ENCODE results near the gene PLXNB1.
A peak's percentile ranks its signal among the peaks of the same experiment; 100 is the strongest.
"Not testable (repeated sequence)": the region's sequence is repeated elsewhere in the genome, so short reads cannot be mapped to it uniquely, and the experiment has no call there.

Gene PLXNB1

GRCh38 chr3:48465531-48466378 is 35.9 kb upstream of the PLXNB1 start:
- DNase-seq (ENCODE audit: low read depth in 1 of 2, low spot score in 1 of 2): peak; percentile 61 to 72

GRCh38 chr3:48465237-48465530 is 35.3 kb upstream of the PLXNB1 start:
- no peak for DNase-seq (ENCODE audit: low read depth in 1 of 2, low spot score in 1 of 2)

GRCh38 chr3:48464713-48465221 is 34.9 kb upstream of the PLXNB1 start:
- no peak for DNase-seq (ENCODE audit: low read depth in 1 of 2, low spot score in 1 of 2)

GRCh38 chr3:48463703-48464102 is 33.8 kb upstream of the PLXNB1 start:
- DNase-seq (ENCODE audit: low read depth in 1 of 2, low spot score in 1 of 2): no peak

- not testable (repeated sequence) for DNase-seq (ENCODE audit: low read depth in 1 of 2, low spot score in 1 of 2)
Measured at GRCh38 chr3:48461767-48462166, 31.9 kb upstream of the PLXNB1 start.

GRCh38 chr3:48460517-48460902 is 30.6 kb upstream of the PLXNB1 start:
- no peak for DNase-seq (ENCODE audit: low read depth in 1 of 2, low spot score in 1 of 2)

GRCh38 chr3:48459773-48460516 is 30.1 kb upstream of the PLXNB1 start:
- DNase-seq (ENCODE audit: low read depth in 1 of 2, low spot score in 1 of 2): no peak

- DNase-seq (ENCODE audit: low read depth in 1 of 2, low spot score in 1 of 2): no peak
Measured at GRCh38 chr3:48459331-48459730, 29.4 kb upstream of the PLXNB1 start.

- DNase-seq (ENCODE audit: low read depth in 1 of 2, low spot score in 1 of 2): no peak
Measured at GRCh38 chr3:48456456-48456855, 26.6 kb upstream of the PLXNB1 start.

- no peak for DNase-seq (ENCODE audit: low read depth in 1 of 2, low spot score in 1 of 2)
Measured at GRCh38 chr3:48451270-48451669, 21.4 kb upstream of the PLXNB1 start.

GRCh38 chr3:48446425-48447193 is 16.7 kb upstream of the PLXNB1 start, which contains the start of gene ATRIP:
ATRIP (plus strand) TSS chr3:48446737; CDS start chr3:48446846, 109 bp downstream.
- DNase-seq (ENCODE audit: low read depth in 1 of 2, low spot score in 1 of 2): peak; percentile 63 to 77

GRCh38 chr3:48446043-48446424 is 16.1 kb upstream of the PLXNB1 start:
- no peak for DNase-seq (ENCODE audit: low read depth in 1 of 2, low spot score in 1 of 2)

GRCh38 chr3:48445277-48445882 is 15.5 kb upstream of the PLXNB1 start:
- no peak for DNase-seq (ENCODE audit: low read depth in 1 of 2, low spot score in 1 of 2)

- no peak for DNase-seq (ENCODE audit: low read depth in 1 of 2, low spot score in 1 of 2)
Measured at GRCh38 chr3:48441940-48442339, 12.1 kb upstream of the PLXNB1 start.

- DNase-seq (ENCODE audit: low read depth in 1 of 2, low spot score in 1 of 2): no peak
Measured at GRCh38 chr3:48440590-48440958, 10.7 kb upstream of the PLXNB1 start.

- peak; percentile 94 to 98 for DNase-seq (ENCODE audit: low read depth in 1 of 2, low spot score in 1 of 2)
Measured at GRCh38 chr3:48439820-48440589, 10.1 kb upstream of the PLXNB1 start, which contains the start of the genes CCDC51 and TMA7. CCDC51 (minus strand) TSS chr3:48440119; CDS start chr3:48435128, 4,991 bp downstream. TMA7 (plus strand) TSS chr3:48440257; CDS start chr3:48440297, 40 bp downstream.

- no peak for DNase-seq (ENCODE audit: low read depth in 1 of 2, low spot score in 1 of 2)
Measured at GRCh38 chr3:48437812-48438211, 7.9 kb upstream of the PLXNB1 start.

GRCh38 chr3:48436855-48437254 is 7.0 kb upstream of the PLXNB1 start:
- DNase-seq (ENCODE audit: low read depth in 1 of 2, low spot score in 1 of 2): no peak

- DNase-seq (ENCODE audit: low read depth in 1 of 2, low spot score in 1 of 2): no peak
Measured at GRCh38 chr3:48436477-48436787, 6.5 kb upstream of the PLXNB1 start.

GRCh38 chr3:48435774-48436476 is 6.0 kb upstream of the PLXNB1 start:
- DNase-seq (ENCODE audit: low read depth in 1 of 2, low spot score in 1 of 2): peak; percentile 70 to 83
